ACHN (cell line): ENCODE data around the gene AMPH.
A peak's percentile ranks its signal among the peaks of the same experiment; 100 is the strongest.
"Not testable (repeated sequence)": the region's sequence is repeated elsewhere in the genome, so short reads cannot be mapped to it uniquely, and the experiment has no call there.

ENCODE experiments used
- DNase-seq: peaks from one replicate; pipeline ENCODE4 v3.0.0-alpha.2; 2015
- in situ Hi-C: cut with HindIII; loops from 2 replicates; pipeline ENCODE4 v1.10.0; 2017; ENCODE audit warnings: low sequenced_read_pairs, low pct_ligation_motif_present, low pct_unique_long_range_greater_than_20kb

AMPH gene

DNA sequence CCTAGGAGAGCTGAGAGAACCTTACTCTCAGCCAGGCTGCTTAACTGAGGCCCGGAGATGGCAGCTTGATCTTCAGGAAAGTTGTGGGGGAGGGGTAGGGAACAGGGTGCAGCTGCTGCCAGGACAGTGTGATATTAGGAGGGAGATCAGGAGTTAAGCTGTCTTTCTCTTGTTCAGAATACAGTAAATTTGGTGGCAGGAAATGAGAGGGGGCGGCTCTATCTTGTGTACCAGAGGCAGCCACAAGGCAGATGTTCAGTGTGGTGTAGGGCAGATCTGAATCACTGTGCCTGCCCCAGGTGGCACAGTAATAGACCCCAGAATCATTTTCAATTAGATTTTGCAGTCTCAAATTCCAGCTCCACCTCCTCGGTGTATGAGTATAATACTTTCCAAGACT lies 286.4 kb downstream of the AMPH start:
- in situ Hi-C loops, DNase-seq: not testable (repeated sequence)

DNA sequence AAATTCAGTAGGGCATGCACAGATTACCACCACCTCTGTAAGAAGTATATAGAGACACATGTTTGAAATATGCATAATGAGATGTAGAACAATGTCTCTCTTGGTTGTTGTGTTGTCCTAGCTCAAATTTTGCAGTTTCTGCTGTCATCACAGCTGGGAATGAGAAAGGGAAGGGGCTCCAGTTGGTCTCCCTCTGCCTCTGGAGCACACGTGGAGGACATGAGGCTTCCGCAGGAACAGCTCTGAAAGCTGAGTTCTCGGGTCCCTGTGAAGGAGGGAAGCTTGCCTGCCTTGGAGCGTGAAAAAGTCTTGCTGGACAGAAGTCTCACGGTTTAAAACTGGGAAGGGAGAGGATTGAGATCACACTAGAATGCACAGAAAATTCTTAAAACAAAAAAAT lies 289.0 kb downstream of the AMPH start:
- DNase-seq, in situ Hi-C loops: not testable (repeated sequence)

DNA sequence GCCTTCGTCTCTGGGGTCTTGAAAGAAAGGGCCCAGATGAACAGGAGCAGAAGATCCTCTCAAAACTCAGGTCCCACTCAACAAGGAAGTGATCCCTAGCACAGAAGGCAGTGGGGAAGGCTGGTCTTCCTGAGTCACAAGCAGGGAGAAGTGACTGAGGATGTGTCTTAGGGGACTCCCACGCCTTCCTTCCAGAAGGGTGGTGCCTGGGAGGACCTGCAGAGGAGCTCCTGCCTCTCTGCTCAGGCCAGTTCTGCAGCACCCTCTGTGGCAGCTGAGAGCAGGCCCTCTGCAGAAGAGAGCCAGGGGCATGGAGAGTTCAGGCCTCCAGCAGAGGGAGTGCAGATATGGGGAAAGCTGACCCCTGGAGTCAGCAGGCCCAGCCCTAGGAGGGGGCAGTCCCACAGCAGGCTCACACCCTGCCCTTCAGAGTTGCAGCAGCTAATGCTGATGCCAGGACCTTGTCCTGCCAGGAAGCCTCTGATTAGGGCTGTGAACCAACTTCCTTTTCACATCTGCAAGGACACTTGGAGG lies 289.9 kb downstream of the AMPH start:
- peak; percentile 83 for DNase-seq
- in situ Hi-C loops = not testable (repeated sequence)

DNA sequence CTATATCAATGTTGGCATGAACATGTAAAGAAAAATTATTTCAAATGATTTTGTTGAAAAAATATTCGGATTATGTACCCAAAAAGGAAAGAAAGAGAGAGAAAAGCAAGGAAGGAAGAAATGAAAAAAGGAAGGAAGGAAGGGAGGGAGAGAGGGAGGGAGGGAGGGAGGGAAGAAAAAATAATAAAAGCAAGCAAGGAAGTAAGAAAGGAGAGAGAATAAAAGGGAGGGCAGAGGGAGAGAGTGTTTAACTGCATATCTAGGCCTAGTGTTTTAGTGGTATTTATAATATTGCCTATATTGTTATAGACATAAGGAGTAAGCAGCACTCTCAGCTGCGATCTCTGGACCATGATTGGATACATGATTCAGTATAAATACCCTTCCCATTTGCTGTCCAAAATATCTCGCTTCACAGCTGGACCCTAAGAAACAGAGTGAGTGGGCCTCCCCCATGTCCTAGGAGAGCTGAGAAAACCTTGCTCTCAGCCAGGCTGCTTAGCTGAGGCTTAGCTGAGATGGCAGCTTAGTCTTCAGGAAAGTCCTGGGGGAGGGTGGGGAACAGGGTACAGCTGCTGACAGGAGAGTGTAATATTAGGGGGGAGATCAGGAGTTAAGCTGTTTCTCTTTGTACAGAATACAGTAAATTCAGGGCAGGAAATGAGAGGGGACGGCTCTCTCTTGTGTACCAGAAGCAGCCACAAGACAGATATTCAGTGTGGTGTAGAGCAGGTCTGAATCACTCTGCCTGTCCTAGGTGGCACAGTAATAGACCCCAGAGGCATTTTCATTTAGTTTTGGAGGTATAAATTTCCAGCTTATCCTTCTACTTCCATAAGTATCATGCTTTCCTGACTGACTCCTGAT lies 291.0 kb downstream of the AMPH start:
- no peak for DNase-seq
- in situ Hi-C loops = no loop called here

DNA sequence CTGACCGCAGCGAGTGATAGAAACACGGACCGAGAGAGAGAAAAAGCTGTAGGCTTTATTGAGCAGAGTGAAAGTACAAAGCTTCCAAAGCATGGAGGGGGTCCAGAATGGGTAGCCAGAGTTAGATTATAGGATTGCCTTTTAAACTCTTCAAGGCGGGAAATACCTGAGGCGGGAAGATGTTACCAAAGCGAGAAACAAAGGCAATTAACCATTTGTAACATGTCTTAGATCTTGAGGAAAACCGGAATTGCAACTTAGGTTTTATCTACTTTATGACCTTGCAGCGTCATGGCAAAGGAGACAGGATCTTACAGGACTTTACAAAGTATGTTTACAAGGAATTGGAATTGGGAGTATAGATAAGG lies 295.0 kb downstream of the AMPH start:
- in situ Hi-C loops, DNase-seq: not testable (repeated sequence)

DNA sequence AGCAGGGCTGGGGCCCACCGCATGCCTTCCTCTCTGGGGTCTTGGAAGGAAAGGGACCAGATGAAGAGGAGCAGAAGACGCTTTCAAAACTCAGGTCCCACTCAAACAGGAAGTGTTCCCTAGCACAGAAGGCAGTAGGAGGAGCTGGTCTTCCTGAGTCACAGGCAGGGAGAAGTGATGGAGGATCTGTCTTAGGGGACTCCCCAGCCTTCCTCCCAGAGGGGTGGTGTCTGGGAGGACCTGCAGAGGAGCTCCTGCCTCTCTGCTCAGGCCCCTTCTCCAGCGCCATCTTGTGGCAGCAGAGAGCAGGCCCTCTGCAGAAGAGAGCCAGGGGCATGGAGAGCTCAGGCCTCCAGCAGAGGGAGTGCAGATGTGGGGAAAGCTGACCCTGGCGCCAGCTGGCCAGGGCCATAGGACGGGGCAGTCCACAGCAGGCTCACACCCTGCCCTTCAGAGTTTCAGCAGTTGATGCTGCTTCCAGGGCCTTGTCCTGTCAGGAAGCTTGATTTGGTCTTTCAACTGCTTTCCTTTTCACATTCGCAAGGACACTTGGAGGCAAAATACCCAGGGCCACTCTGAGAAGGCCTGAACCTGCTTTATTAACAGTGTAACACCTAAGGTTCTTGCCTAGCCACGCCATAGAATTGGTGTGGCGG lies 295.6 kb downstream of the AMPH start:
- DNase-seq = peak; percentile 98
- in situ Hi-C loops = no loop called here

DNA sequence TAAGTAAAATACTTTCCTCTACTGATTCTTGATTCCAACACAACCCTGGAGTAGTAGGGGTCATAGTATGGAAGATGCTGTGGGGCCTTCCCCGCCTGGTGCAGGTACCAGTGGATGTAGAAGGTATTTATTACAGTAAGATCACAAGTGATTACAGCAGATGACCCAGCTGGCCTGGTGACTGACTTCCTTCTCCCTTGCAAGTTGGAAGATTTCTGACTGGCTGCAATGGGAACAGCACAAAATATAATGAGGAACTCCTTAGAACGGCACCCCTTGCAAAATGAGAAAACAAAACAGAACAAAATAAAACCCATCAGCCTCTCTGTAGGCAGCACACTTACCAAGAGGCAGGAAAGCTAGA lies 296.1 kb downstream of the AMPH start:
- no peak for DNase-seq
- in situ Hi-C loops = no loop called here

DNA sequence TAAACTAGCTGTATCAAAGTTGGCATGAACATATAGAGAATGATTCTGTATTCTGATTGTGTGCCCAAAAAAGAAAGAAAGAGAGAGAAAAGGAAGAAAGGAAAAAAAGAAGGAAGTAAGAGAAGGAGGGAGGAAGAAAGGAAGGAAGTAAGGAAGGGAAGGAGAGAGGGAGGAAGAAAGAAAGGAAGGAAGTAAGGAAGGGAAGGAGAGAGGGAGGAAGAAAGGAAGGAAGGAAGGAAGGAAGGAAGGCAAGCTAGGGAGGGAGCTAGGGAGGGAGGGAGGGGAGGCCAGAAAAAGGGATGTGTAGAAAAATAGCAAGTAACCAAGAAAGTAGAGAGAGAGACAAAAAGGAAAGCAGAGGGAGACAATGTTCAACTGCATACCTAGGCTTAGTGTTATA lies 297.0 kb downstream of the AMPH start:
- in situ Hi-C loops = no loop called here
- no peak for DNase-seq
